GM12891 (cell line): ENCODE results near the gene ZNF385B.
"Not testable (repeated sequence)": the region's sequence is repeated elsewhere in the genome, so short reads cannot be mapped to it uniquely, and the experiment has no call there.

Experiments used
- DNase-seq: peaks from one replicate; pipeline ENCODE4 v3.0.0; 2011; ENCODE audit warnings: low spot score; ENCODE audit not compliant: insufficient read length
- FAIRE-seq: peaks from 2 replicates; lab custom pipeline; 2011; peaks lifted over from hg19 to GRCh38; lab: Jason Lieb, UNC
- PAX5 ChIP-seq: IDR thresholded peaks from 2 replicates; pipeline ENCODE4 v1.6.1; 2011; ENCODE audit warnings: low read length, moderate library complexity, mild to moderate bottlenecking; ENCODE audit not compliant: insufficient read depth, severe bottlenecking
- POLR2A ChIP-seq: IDR thresholded peaks from 2 replicates; pipeline ENCODE4 v1.6.1; 2011; ENCODE audit warnings: low read depth, low read length, control low read depth
- POLR2AphosphoS5 ChIP-seq: IDR thresholded peaks from 2 replicates; pipeline ENCODE4 v1.6.1; 2011; ENCODE audit warnings: low read depth, low read length, control low read depth
- POU2F2 ChIP-seq: IDR thresholded peaks from 2 replicates; pipeline ENCODE4 v1.6.1; 2011; ENCODE audit warnings: low read depth, mild to moderate bottlenecking, control low read depth, low read length, moderate library complexity
- SPI1 ChIP-seq: IDR thresholded peaks from 2 replicates; pipeline ENCODE4 v1.6.1; 2011; ENCODE audit warnings: low read depth, low read length, control low read depth
- TAF1 ChIP-seq: IDR thresholded peaks from 2 replicates; pipeline ENCODE4 v1.6.1; 2011; ENCODE audit warnings: low read depth, low read length, control low read depth

ZNF385B gene

GRCh38 chr2:179790235-179791217 is 70.9 kb downstream of the ZNF385B start:
- no peak for DNase-seq
- TF ChIP-seq POU2F2 (no peak), TAF1 (no peak), SPI1 (no peak), POLR2AphosphoS5 (no peak), POLR2A (no peak), PAX5 (no peak)
- FAIRE-seq, result no peak

DNA sequence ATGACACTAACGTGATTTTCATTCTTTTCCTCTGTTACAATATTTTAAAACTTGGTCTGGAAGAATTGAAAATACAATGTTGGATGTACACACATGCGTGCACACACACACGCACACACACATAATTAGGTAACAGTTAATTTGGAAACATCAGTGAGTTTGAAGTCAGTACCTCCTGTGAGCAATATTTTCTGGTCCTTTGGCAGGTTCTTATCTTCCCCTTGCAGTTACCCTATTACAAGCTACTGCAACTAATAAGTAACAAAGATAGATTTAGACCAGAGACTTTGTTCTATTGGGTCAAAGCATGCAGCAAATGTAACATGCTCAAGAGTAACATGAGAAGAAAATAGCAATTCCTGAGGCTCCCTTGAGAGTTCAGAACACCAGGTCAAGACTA is 73.3 kb downstream of the ZNF385B start:
- TF ChIP-seq POU2F2 (no peak), TAF1 (no peak), POLR2A (no peak), PAX5 (no peak), POLR2AphosphoS5 (no peak), SPI1 (no peak)
- FAIRE-seq (no peak), DNase-seq (no peak)

- no peak for TF ChIP-seq TAF1
- TF ChIP-seq PAX5, result no peak
- no peak for TF ChIP-seq POLR2A
- no peak for TF ChIP-seq POLR2AphosphoS5
- no peak for TF ChIP-seq POU2F2
- TF ChIP-seq SPI1, result no peak
- no peak for DNase-seq
- FAIRE-seq, result no peak
These were observed 73.8 kb downstream of the ZNF385B start for GRCh38 chr2:179787601-179788000.

GRCh38 chr2:179785902-179786301 is 75.5 kb downstream of the ZNF385B start:
- TF ChIP-seq SPI1 (no peak), PAX5 (no peak), POLR2A (no peak), TAF1 (no peak), POU2F2 (no peak), POLR2AphosphoS5 (no peak)
- FAIRE-seq, result no peak
- no peak for DNase-seq

DNA sequence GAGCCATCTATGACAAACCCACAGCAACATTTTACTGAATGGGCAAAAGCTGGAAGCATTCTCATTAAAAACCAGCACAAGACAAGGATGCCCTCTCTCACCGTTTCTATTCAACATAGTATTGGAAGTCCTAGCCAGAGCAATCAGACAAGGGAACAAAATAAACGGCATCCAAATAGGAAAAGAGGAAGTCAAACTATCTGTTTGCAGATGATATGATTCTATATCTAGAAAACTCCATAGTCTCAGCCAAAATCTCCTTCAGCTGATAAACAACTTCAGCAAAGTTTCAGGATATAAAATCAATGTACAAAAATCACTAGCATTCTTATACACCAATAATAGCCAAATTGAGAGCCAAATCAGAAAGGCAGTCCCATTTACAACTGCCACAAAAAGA is 79.1 kb downstream of the ZNF385B start:
- not testable (repeated sequence) for DNase-seq, FAIRE-seq

GRCh38 chr2:179773986-179774385 is 87.4 kb downstream of the ZNF385B start:
- FAIRE-seq (no peak), DNase-seq (no peak)
- no peak for TF ChIP-seq PAX5
- no peak for TF ChIP-seq POLR2A
- no peak for TF ChIP-seq POU2F2
- no peak for TF ChIP-seq TAF1
- no peak for TF ChIP-seq SPI1
- TF ChIP-seq POLR2AphosphoS5, result no peak

DNA sequence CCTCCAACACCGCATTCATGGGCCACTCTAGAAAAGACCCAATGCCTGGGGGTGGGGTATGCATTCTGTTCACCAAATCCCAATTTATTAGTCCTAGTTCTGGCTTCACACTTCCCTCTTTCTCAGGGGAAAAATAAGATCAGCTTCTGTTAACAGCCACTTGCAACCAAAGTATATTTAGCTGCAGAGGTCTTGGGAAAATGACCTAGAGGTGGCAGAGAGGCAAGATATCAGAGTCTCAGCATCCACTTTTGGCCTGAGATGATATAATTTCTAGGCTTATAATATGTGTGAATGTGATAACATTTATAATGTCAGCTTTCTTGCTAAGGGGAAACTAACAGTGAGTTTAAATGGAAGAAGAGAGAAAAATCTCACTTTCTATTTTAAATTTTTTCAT is 89.1 kb downstream of the ZNF385B start:
- DNase-seq, result no peak
- FAIRE-seq, result no peak
- TF ChIP-seq PAX5, result no peak
- no peak for TF ChIP-seq POLR2A
- no peak for TF ChIP-seq POU2F2
- TF ChIP-seq TAF1, result no peak
- no peak for TF ChIP-seq SPI1
- no peak for TF ChIP-seq POLR2AphosphoS5

DNA sequence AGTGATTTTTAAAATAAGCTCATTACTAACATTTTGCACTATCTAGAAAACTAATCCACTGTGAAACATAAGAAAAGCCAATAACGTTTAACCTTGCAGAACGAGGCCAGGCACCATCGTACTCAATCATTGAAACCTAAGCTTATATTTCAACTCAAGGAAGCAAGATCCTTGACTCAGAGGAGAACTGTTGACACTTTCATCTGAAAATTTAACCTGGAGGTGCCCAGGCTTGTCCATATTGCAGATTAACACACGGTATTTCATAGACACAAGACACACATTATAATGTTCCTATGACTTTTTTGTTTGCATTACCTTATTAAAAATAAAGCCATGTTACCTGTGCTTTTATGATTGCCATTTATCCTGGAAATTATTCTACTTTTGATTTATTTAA is 89.6 kb downstream of the ZNF385B start:
- FAIRE-seq, result no peak
- no peak for DNase-seq
- TF ChIP-seq SPI1 (no peak), POLR2A (no peak), POU2F2 (no peak), POLR2AphosphoS5 (no peak), PAX5 (no peak), TAF1 (no peak)

- TF ChIP-seq TAF1 (no peak), SPI1 (no peak), PAX5 (no peak), POLR2AphosphoS5 (no peak), POU2F2 (no peak), POLR2A (no peak)
- DNase-seq (no peak), FAIRE-seq (no peak)
These were observed 91.4 kb downstream of the ZNF385B start for GRCh38 chr2:179770029-179770428.
